ENCODE data around the gene ABI2. TPM values are rescaled to one million over a fixed set of nuclear protein-coding genes. Genes with fewer than 3 reads are reported as not detected.

The ABI2 gene
- total RNA-seq, 4 donors from 2014 or later = 6.0 to 22.1 (median 10.4) TPM

DNA sequence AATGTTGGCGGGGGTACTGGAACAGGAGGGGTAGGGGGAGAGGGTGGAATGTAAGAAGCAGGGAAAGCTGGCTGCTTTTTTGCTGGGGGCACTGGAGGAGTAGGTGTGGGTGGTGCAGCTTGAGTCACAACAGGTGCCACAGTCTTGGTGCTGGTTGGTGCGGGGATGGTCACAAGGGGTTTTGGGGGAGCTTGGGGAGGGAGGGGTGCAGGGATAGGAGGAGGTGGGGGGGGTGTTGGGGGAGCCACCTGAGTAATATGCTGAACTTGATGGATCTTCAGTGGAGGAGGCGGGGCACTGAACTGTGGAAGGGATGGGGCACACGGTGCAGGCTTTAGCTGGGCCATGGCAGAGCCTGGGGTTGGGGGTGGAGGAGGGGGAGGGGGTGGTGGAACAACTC lies 112.5 kb downstream of the ABI2 start:
- 85 to 86% methylated on average over 3 to 4 of the region's 4 CpGs for WGBS, 2 donors
- H3K4me3 ChIP-seq = no peak overlapping the region
- H3K27ac ChIP-seq = no peak overlapping the region
- DNase-seq = no peak
- H3K27me3 ChIP-seq = no peaks in the 10 kb centered on the region
- TF ChIP-seq, protein P1, sequence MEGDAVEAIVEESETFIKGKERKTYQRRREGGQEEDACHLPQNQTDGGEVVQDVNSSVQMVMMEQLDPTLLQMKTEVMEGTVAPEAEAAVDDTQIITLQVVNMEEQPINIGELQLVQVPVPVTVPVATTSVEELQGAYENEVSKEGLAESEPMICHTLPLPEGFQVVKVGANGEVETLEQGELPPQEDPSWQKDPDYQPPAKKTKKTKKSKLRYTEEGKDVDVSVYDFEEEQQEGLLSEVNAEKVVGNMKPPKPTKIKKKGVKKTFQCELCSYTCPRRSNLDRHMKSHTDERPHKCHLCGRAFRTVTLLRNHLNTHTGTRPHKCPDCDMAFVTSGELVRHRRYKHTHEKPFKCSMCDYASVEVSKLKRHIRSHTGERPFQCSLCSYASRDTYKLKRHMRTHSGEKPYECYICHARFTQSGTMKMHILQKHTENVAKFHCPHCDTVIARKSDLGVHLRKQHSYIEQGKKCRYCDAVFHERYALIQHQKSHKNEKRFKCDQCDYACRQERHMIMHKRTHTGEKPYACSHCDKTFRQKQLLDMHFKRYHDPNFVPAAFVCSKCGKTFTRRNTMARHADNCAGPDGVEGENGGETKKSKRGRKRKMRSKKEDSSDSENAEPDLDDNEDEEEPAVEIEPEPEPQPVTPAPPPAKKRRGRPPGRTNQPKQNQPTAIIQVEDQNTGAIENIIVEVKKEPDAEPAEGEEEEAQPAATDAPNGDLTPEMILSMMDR (IDR thresholded peaks at IDR 0.05) = no peak
- no peak for TF ChIP-seq POLR2A (IDR thresholded peaks at IDR 0.05)
- no peaks in the 10 kb centered on the region for H3K4me1 ChIP-seq
- intact Hi-C loops (cut with DNase I) = no loop called here
- no peaks in the 10 kb centered on the region for H3K9me3 ChIP-seq
- H3K36me3 ChIP-seq = peaks cover 3 to 99% (median 11%) of the 10 kb centered on the region in 3 donors

DNA sequence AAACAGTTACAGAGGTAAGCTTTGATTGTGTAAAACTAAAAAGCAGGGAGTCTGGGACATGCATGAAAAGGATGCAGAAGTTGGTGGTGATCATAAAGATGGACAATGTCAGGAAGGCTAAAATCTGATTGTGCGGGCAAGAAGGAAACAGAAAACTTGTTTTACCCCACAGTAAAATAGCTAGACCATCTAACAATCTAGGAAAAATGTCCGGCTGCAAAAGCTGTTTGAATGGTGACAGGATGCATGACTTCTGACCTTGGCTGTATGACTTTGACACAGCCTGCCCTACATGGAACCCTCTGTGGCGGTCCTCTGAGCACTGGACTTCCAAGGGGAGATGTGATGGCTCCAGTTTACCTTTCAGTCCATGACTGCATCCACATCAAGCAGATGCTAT lies 113.3 kb downstream of the ABI2 start:
- TF ChIP-seq, protein P1 (IDR thresholded peaks at IDR 0.05) = no peak
- no peak for TF ChIP-seq POLR2A (IDR thresholded peaks at IDR 0.05)
- Histone ChIP-seq H3K27me3 (no peaks in the 10 kb centered on the region), H3K9me3 (no peaks in the 10 kb centered on the region), H3K4me1 (no peaks in the 10 kb centered on the region), H3K36me3 (peaks cover 11 to 100% (median 11%) of the 10 kb centered on the region in 3 donors), H3K4me3 (no peak overlapping the region), H3K27ac (no peak overlapping the region)
- no peak for DNase-seq
- 76 to 96% methylated on average over 3 of the region's 3 CpGs for WGBS, 2 donors
- intact Hi-C loops (cut with DNase I) = no loop called here

DNA sequence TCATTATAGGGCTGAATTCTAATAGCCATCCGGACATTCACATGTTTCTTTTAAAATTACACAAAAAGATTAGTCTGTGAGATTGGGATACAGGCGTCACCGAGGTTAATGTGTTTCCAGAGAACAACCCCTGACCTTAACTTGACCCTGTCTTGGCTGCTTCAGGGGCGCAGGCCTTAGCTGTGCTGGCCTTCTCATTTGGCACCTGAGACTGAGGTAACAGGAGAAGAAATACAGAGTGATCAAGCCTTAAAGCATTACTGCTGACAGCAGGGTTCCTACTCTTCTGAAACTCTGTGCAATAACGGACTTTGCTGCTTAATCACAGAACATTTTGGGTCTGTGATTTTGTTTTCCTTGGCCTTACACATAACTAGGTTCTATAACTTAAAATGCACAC lies 114.3 kb downstream of the ABI2 start:
- Histone ChIP-seq H3K27me3 (no peaks in the 10 kb centered on the region), H3K27ac (no peak overlapping the region), H3K4me1 (no peaks in the 10 kb centered on the region), H3K4me3 (no peak overlapping the region), H3K9me3 (no peaks in the 10 kb centered on the region), H3K36me3 (peaks cover 11 to 100% (median 15%) of the 10 kb centered on the region in 3 donors)
- 74 to 76% methylated on average over 5 of the region's 5 CpGs for WGBS, 2 donors
- DNase-seq = no peak
- intact Hi-C loops (cut with DNase I) = no loop called here
- no peak for TF ChIP-seq POLR2A (IDR thresholded peaks at IDR 0.05)
- TF ChIP-seq, protein P1 (IDR thresholded peaks at IDR 0.05) = no peak

DNA sequence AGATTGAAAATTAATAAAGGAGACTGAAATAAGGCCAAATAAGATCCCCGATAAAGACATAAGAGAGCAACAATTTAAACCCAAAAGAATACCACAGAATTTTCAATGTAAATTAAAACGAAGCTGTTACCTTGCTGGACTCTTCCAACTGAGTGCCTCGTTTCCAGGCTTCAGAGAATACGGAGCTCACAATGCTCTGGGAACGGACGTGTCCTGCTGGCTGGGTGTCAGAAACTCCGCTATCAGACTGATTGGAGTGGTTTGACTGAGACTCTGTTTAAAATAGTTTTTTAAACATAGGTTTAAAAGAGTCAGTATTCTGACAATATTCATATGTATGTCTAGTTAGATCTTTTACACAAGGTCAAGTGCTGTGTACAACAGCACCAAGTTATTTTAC lies 116.5 kb downstream of the ABI2 start:
- Histone ChIP-seq H3K27ac (no peak overlapping the region), H3K4me1 (no peaks in the 10 kb centered on the region), H3K27me3 (no peaks in the 10 kb centered on the region), H3K4me3 (no peak overlapping the region), H3K9me3 (no peaks in the 10 kb centered on the region), H3K36me3 (peaks cover 5 to 100% (median 15%) of the 10 kb centered on the region in 3 donors)
- DNase-seq = no peak
- WGBS, 2 donors = 75 to 82% methylated on average over 7 of the region's 7 CpGs
- TF ChIP-seq, protein P1 (IDR thresholded peaks at IDR 0.05) = no peak
- no peak for TF ChIP-seq POLR2A (IDR thresholded peaks at IDR 0.05)
- intact Hi-C loops (cut with DNase I) = no loop called here

DNA sequence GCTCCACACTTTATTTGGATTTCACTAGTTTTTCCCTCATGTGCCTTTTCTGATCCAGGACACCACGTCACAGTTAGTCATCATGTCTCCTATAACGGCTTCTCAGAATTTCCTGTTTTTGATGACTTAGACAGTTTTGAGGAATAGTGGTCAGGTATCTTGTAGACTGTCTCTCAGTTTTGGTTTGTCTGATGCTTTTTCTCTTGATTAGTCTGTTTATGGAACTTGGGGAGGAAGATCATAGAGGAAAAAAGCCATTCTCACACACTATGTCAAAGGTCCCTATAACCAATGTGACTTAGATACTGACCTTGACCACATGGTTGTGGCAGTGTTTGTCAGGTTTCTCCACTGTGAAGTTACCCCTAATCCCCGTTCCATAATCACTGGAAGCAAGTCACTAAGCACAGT lies 117.9 kb downstream of the ABI2 start:
- WGBS, 2 donors = 59 to 61% methylated on average over 3 of the region's 3 CpGs
- Histone ChIP-seq H3K4me3 (no peak overlapping the region), H3K36me3 (peaks cover 0 to 99% (median 20%) of the 10 kb centered on the region in 3 donors), H3K4me1 (peaks cover 0 to 6% (median 0%) of the 10 kb centered on the region in 3 donors), H3K27ac (no peak overlapping the region), H3K9me3 (no peaks in the 10 kb centered on the region), H3K27me3 (no peaks in the 10 kb centered on the region)
- intact Hi-C loops (cut with DNase I) = no loop called here
- no peak for DNase-seq
- TF ChIP-seq, protein P1 (IDR thresholded peaks at IDR 0.05) = no peak
- TF ChIP-seq POLR2A (IDR thresholded peaks at IDR 0.05) = no peak

Measured in esophagus squamous epithelium (tissue), 5 donors.